Gastrocnemius medialis (tissue), 4 donors: ENCODE data around the gene CXCL6.

ENCODE experiments used
- CTCF ChIP-seq, 5 experiments: fragments of 450-650 bp in 3 of 5; fragments of 200-600 bp in 2 of 5; sonication (generic) in 2 of 5; IDR thresholded peaks in 4 of 5; conservative IDR thresholded peaks in 1 of 5; 1 replicate in 4 of 5; 2 replicates in 1 of 5; pipeline ENCODE4 v1.5.1; 2016 to 2019; ENCODE audit warnings: antibody characterized with exemption in 5 of 5, mild to moderate bottlenecking in 3 of 5, moderate library complexity in 3 of 5
- POLR2A ChIP-seq, 2 donors: fragments of 450-650 bp; IDR thresholded peaks; one replicate each; pipeline ENCODE4 v1.6.1; 2017; ENCODE audit warnings: antibody characterized with exemption in 2 of 2, mild to moderate bottlenecking in 2 of 2, moderate library complexity in 2 of 2

- TF ChIP-seq CTCF (IDR thresholded peaks at IDR 0.05 in 4 of 5, conservative IDR thresholded peaks at IDR 0.05 in 1 of 5) (no peak), POLR2A (IDR thresholded peaks at IDR 0.05) (no peak)
Measured at GRCh38 chr4:73871511-73872310, 35.2 kb downstream of the CXCL6 start.
